GM12878 (cell line): ENCODE data around the gene CISD2. TPM values are rescaled to one million over a fixed set of nuclear protein-coding genes. Genes with fewer than 3 reads are reported as not detected.

Source experiments
- ATAC-seq: fragments of 200-7000 bp; cut with Tn5 transposase; 3 replicates; pipeline ENCODE4 v1.9.1; 2020; ENCODE audit warnings: mild to moderate bottlenecking, moderate library complexity
- BruUV-seq: library from RNA; stranded (reverse); fragments of 400-500 nt; replicated peaks from 2 replicates; lab custom pipeline; 2021; lab: Mats Ljungman, UMichigan
- CTCF ChIA-PET: fragments of 300-600 bp; sonication (Branson Sonifier 250); formaldehyde crosslinking; extraction: SDS; loops from one replicate; lab custom pipeline; 2021; ENCODE audit warnings: inconsistent platforms; lab: Yijun Ruan, JAX
- POLR2A ChIA-PET: fragments of 350-600 bp; formaldehyde crosslinking; extraction: SDS; loops from one replicate; lab custom pipeline; 2021; ENCODE audit warnings: inconsistent platforms; lab: Charles Lee
- RAD21 ChIA-PET: fragments of 300-600 bp; sonication (Branson Sonifier 250); formaldehyde crosslinking; loops from one replicate; lab custom pipeline; 2023; ENCODE audit warnings: antibody characterized with exemption; ENCODE audit not compliant: unreplicated experiment; lab: Charles Lee
- SMC1A ChIA-PET: fragments of 300-600 bp; sonication (Branson Sonifier 250); formaldehyde crosslinking; loops from one replicate; lab custom pipeline; 2023; ENCODE audit not compliant: unreplicated experiment, uncharacterized antibody; lab: Charles Lee
- DNase-seq: peaks from one replicate; pipeline ENCODE4 v3.0.0-alpha.2; 2011; ENCODE audit warnings: low read depth, low spot score
- FAIRE-seq: peaks from 3 replicates; lab custom pipeline; 2011; peaks lifted over from hg19 to GRCh38; lab: Jason Lieb, UNC
- H2AFZ ChIP-seq: 2 replicates; pipeline ENCODE4 v1.6.0; 2011; ENCODE audit warnings: low read depth, low read length, control low read depth; ENCODE audit not compliant: control insufficient read depth
- H3K27ac ChIP-seq: 2 replicates; pipeline ENCODE4 v1.5.1; 2011; ENCODE audit warnings: control low read depth; ENCODE audit not compliant: control insufficient read depth, insufficient read depth
- H3K27me3 ChIP-seq, 2 experiments: replicated peaks in 1 of 2; 2 replicates each; pipeline versions ENCODE4 v1.6.0 to v1.6.1; 2011; ENCODE audit warnings: low read length in 1 of 2; ENCODE audit not compliant: control insufficient read depth in 2 of 2, insufficient read depth in 2 of 2
- H3K36me3 ChIP-seq, 2 experiments: 2 replicates each; pipeline ENCODE4 v1.5.1; 2011; ENCODE audit warnings: low read length in 1 of 2; ENCODE audit not compliant: control insufficient read depth in 2 of 2, insufficient read depth in 2 of 2
- H3K4me1 ChIP-seq: 2 replicates; pipeline ENCODE4 v1.6.1; 2011; ENCODE audit warnings: mild to moderate bottlenecking, low read length, moderate library complexity, mixed read lengths; ENCODE audit not compliant: control insufficient read depth, insufficient read depth
- H3K4me2 ChIP-seq: 2 replicates; pipeline ENCODE4 v1.6.0; 2011; ENCODE audit warnings: control low read depth; ENCODE audit not compliant: control insufficient read depth, insufficient read depth
- H3K4me3 ChIP-seq: fragments of 200-600 bp; sonication (generic); 2 replicates; pipeline ENCODE4 v1.5.1; 2016
- H3K79me2 ChIP-seq: 2 replicates; pipeline ENCODE4 v1.6.0; 2011; ENCODE audit warnings: low read length; ENCODE audit not compliant: control insufficient read depth, insufficient read depth
- H3K9ac ChIP-seq: 2 replicates; pipeline ENCODE4 v1.8.0; 2011; ENCODE audit warnings: low read length, control low read depth, mixed read lengths; ENCODE audit not compliant: control insufficient read depth, insufficient read depth
- H3K9me3 ChIP-seq: replicated peaks from 3 replicates; pipeline ENCODE4 v1.5.1; 2011; ENCODE audit warnings: mild to moderate bottlenecking, low read length; ENCODE audit not compliant: control insufficient read depth, insufficient read depth
- H4K20me1 ChIP-seq: 2 replicates; pipeline ENCODE4 v1.6.0; 2011; ENCODE audit not compliant: control insufficient read depth, insufficient read depth
- CBX5 ChIP-seq: sonication (generic); IDR thresholded peaks from 2 replicates; pipeline ENCODE4 v1.6.1; 2016; ENCODE audit warnings: low read depth, moderate library complexity, mild to moderate bottlenecking, inconsistent platforms
- HCFC1 ChIP-seq: fragments of 150-350 bp; IDR thresholded peaks from 2 replicates; pipeline ENCODE4 v1.6.1; 2014; ENCODE audit warnings: low read length
- ZNF384 ChIP-seq: IDR thresholded peaks from 2 replicates; pipeline ENCODE4 v1.6.1; 2012; ENCODE audit warnings: low read depth, mild to moderate bottlenecking, low read length, improper control_type of control experiment, borderline replicate concordance
- ZNF622 ChIP-seq: fragments of 450-650 bp; IDR thresholded peaks from 2 replicates; pipeline ENCODE4 v1.6.1; 2017; ENCODE audit warnings: mild to moderate bottlenecking, inconsistent platforms
- WGBS: methylation state at CpG from one replicate; pipeline ENCODE4 v1.1.6; 2016; ENCODE audit warnings: low lambda C conversion rate; ENCODE audit not compliant: insufficient replicate concordance, insufficient coverage; ENCODE audit errors: missing lambda C conversion rate; 5-methylcytosine and 5-hydroxymethylcytosine counted together
- in situ Hi-C: fragments of 300-500 bp; cut with MboI; formaldehyde crosslinking; loops from 9 replicates; pipeline ENCODE4 v1.14.3; 2018; ENCODE audit warnings: mixed read lengths
- intact Hi-C: fragments of 100-400 bp; cut with micrococcal nuclease; formaldehyde crosslinking; loops from one replicate; pipeline ENCODE4 v1.14.2; 2022; ENCODE audit not compliant: unreplicated experiment
- polyA plus RNA-seq, 11 experiments: library from polyadenylated mRNA; depleted of rRNA in 4 of 11; unstranded in 6 of 11; stranded (reverse) in 5 of 11; fragments of >200 nt; fragmentation: Nextera tagmentation in 4 of 11; fragmentation: Illumina TruSeq in 1 of 11; extraction: Ambion mirVana in 4 of 11; extraction: Trizol in 1 of 11; gene quantifications; 1 replicate in 1 of 11; 2 replicates in 10 of 11; pipeline versions ENCODE4 v1.2.1 to v1.2.3, GENCODE V29; 2011 to 2016; ENCODE audit warnings: inconsistent platforms in 2 of 11, missing spikeins in 2 of 11, low read depth in 1 of 11
- total RNA-seq, 4 experiments: library from RNA; depleted of rRNA in 3 of 4; stranded (reverse); fragments of >200 nt in 3 of 4; fragmentation: Illumina TruSeq in 1 of 4; extraction: Trizol in 1 of 4; gene quantifications; 2 replicates each; pipeline versions ENCODE4 v1.2.1 to v1.2.3, GENCODE V29; 2013 to 2021
- TF ChIP-seq, protein P1 (sequence below): fragments of 450-650 bp; IDR thresholded peaks from 2 replicates; pipeline ENCODE4 v1.6.1; 2017; ENCODE audit warnings: mild to moderate bottlenecking, low read depth, inconsistent platforms; ENCODE audit not compliant: poor library complexity, severe bottlenecking

Gene CISD2
- total and polyA plus RNA-seq, 10 of the 15 experiments (the other 5 are each of a cell fraction or from before 2014, with no cell fraction given) = 29.5 to 132 (median 38.9) TPM

DNA sequence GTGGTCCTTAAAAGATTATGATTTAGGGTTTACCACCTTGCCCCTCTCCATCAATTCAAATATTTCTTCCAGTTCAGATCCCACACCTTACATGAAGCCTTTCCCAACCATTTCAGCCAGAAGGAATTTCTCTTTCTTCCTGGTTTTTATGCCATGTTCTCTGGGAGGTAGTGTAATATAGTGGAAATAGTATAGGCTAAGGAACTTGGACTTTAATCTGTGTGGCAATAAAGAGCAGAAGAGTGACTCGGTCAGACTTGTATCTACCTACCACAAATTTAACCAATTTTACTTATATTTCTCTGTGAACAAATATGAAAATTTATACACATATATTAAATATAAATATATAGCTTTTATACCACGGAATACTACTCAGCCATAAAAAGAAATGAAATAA, 18.4 kb upstream of the CISD2 start (continued):
- TF ChIP-seq ZNF622 = no peak
- TF ChIP-seq HCFC1 = no peak

DNA sequence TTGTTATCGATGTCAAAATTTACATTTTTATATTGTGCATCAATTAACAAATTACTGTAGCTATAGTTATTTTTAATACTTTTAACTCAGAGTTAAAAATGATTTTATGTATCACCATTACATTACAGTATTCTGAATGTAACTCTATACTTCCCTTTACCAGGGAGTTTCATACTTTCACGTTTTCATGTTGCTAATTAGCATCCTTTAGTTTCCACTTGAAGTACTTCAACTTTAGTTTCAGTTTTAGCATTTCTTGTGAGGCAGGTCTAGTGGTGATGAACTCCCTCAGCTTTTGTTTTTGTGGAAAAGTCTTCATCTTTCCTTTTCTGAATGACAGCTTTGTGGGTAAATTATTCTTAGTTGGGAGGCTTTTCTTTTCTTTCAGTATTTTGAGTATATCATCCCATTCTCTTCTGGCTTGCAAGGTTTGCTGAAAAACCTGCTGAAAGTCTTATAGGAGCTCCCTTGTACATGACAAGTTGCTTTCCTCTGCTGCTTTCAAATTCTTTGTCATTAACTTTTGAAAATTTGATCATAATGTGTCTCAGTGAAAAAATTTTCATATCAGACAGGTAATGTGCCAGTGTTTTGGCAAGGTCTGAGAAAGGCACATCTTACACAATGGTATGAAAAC, 9.8 kb upstream of the CISD2 start:
- in situ Hi-C loops = no loop called here
- peaks cover 25% of the 10 kb centered on the region for H3K9me3 ChIP-seq
- ChIA-PET SMC1A (interaction anchor here (0.9 to 1.5 kb wide), 4 partner anchors 9 to 35 kb away, joined by 3 read pairs; no protein-coding TSS in a partner anchor), CTCF (interaction anchor here (1.1 kb wide), 1 partner anchor 26 kb away, joined by 3 read pairs; no protein-coding TSS in a partner anchor), POLR2A (no interaction called here), RAD21 (interaction anchor here (1.2 kb wide), 1 partner anchor 14 kb away, joined by 3 read pairs; no protein-coding TSS in a partner anchor)
- intact Hi-C loops = no loop called here
- no peak for DNase-seq
- no peaks in the 10 kb centered on the region; a peak in 3 of 4 replicates for H3K36me3 ChIP-seq
- H3K9ac ChIP-seq = no peak overlapping the region
- TF ChIP-seq, protein P1, sequence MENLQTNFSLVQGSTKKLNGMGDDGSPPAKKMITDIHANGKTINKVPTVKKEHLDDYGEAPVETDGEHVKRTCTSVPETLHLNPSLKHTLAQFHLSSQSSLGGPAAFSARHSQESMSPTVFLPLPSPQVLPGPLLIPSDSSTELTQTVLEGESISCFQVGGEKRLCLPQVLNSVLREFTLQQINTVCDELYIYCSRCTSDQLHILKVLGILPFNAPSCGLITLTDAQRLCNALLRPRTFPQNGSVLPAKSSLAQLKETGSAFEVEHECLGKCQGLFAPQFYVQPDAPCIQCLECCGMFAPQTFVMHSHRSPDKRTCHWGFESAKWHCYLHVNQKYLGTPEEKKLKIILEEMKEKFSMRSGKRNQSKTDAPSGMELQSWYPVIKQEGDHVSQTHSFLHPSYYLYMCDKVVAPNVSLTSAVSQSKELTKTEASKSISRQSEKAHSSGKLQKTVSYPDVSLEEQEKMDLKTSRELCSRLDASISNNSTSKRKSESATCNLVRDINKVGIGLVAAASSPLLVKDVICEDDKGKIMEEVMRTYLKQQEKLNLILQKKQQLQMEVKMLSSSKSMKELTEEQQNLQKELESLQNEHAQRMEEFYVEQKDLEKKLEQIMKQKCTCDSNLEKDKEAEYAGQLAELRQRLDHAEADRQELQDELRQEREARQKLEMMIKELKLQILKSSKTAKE = no peak
- peak; percentile 98 for TF ChIP-seq CBX5
- no peak for TF ChIP-seq ZNF384
- ATAC-seq = peak; percentile 42; the same call in 2 of the 3 replicates
- WGBS = 50% methylated on average over 2 of the region's 2 CpGs
- H3K4me2 ChIP-seq = no peak overlapping the region
- peaks cover 6% of the 10 kb centered on the region for H3K79me2 ChIP-seq
- no TSS peak for BruUV-seq
- no peaks in the 10 kb centered on the region for H3K27me3 ChIP-seq
- H3K4me3 ChIP-seq = no peak overlapping the region
- no peak overlapping the region for H3K27ac ChIP-seq
- H2AFZ ChIP-seq = no peak overlapping the region
- no peak for FAIRE-seq
- no peaks in the 10 kb centered on the region for H4K20me1 ChIP-seq
- H3K4me1 ChIP-seq = no peaks in the 10 kb centered on the region
